Ramos (cell line): ENCODE data around the gene ENPP6.

Experiments used
- in situ Hi-C: fragments of 300-500 bp; cut with MboI; formaldehyde crosslinking; loops from one replicate; pipeline ENCODE4 v1.14.3; 2022; ENCODE audit warnings: low sequenced_read_pairs; ENCODE audit not compliant: unreplicated experiment

ENPP6 gene

GRCh38 chr4:184217634-184218033, at the start of gene ENPP6:
ENPP6 (minus strand) TSS chr4:184217873; CDS start chr4:184217819, 54 bp downstream.
- in situ Hi-C loops, result no loop called here

GRCh38 chr4:184267206-184267608, 49.5 kb upstream of the ENPP6 start:
- in situ Hi-C loops, result no loop called here

DNA sequence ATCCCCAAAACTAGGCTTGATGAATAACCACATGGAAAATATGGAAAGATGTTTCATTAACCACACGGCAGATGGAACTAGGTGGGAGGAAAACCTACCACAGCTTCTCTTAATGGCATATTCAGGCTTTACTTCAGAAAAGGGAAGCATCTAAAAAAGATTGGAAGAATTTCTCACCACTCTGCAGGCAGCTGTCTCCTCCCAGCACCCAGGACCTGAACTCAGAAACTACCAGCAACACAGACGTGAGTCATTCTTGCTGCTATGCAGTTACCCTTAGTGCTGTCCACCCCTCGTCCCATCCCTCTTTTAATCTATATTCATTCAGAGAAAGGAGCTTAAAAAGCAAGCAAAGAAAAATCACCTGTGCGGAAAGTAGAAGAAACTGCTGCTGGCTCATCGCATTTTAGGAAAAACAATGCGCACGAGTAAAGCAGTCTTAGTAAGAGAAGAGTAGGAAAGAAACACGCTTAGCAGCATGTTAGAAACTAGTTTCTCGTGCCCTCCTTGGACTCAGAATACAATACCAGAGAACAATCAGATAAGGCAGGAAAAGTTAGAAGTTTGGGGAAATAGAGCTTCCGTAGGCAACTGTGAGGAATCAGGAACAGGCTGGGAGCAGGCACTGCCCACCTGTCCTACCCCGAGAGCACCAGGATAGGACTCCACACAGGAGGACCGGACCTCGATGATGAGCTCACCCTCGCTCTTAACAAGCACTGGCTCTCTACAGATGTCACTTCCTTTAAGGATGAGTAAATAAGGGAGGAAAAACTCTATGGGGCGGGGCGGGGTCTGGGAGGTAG, 48.1 kb upstream of the ENPP6 start:
- in situ Hi-C loops, result no loop called here

- in situ Hi-C loops, result no loop called here
Measured at GRCh38 chr4:184263910-184264732, 46.4 kb upstream of the ENPP6 start.

- in situ Hi-C loops, result no loop called here
Measured at GRCh38 chr4:184263461-184263860, 45.8 kb upstream of the ENPP6 start.

GRCh38 chr4:184262901-184263300, 45.2 kb upstream of the ENPP6 start:
- in situ Hi-C loops, result no loop called here

GRCh38 chr4:184261246-184261645, 43.6 kb upstream of the ENPP6 start:
- in situ Hi-C loops, result no loop called here

GRCh38 chr4:184259866-184260265, 42.2 kb upstream of the ENPP6 start:
- in situ Hi-C loops, result no loop called here

GRCh38 chr4:184259081-184259480, 41.4 kb upstream of the ENPP6 start:
- in situ Hi-C loops, result no loop called here

DNA sequence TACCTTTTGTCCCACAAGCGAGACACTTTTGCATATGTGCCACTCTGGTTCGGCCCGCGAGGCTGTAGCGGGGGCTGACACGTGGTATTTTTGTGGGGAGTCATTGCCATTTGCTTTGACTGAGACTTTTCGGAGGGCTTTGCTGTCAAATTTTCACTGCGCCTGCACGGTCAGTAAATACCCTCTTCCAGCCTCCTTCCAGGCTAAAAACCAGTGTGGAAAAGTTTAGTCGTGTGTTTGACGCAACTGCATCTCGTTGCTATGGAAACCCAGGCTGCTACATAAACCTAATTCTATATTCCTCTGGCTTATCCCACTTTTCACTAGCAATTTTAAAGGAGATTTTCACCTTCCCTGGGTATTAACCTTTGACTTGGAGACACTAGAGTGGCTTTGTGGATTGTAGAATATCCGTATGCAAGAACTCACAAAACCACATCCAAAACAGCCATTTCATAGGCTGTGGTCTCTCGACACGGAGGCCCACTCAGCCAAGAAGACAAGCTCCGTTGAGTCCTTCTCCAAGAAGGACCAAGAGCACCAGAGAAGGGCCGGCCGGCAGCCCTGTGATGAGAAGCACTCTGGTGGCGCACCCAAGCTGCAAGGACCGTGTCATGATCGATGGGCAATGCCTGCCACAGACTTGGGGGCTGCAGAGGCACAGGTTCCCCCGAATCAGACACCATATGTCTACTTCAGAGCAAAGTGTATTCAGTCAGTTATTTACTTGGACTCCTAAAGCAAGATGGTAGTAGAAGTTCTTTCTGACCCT, 38.4 kb upstream of the ENPP6 start:
- in situ Hi-C loops, result no loop called here

GRCh38 chr4:184255361-184255760, 37.7 kb upstream of the ENPP6 start:
- in situ Hi-C loops, result no loop called here

- in situ Hi-C loops, result no loop called here
Measured at GRCh38 chr4:184253072-184253420, 35.4 kb upstream of the ENPP6 start.

DNA sequence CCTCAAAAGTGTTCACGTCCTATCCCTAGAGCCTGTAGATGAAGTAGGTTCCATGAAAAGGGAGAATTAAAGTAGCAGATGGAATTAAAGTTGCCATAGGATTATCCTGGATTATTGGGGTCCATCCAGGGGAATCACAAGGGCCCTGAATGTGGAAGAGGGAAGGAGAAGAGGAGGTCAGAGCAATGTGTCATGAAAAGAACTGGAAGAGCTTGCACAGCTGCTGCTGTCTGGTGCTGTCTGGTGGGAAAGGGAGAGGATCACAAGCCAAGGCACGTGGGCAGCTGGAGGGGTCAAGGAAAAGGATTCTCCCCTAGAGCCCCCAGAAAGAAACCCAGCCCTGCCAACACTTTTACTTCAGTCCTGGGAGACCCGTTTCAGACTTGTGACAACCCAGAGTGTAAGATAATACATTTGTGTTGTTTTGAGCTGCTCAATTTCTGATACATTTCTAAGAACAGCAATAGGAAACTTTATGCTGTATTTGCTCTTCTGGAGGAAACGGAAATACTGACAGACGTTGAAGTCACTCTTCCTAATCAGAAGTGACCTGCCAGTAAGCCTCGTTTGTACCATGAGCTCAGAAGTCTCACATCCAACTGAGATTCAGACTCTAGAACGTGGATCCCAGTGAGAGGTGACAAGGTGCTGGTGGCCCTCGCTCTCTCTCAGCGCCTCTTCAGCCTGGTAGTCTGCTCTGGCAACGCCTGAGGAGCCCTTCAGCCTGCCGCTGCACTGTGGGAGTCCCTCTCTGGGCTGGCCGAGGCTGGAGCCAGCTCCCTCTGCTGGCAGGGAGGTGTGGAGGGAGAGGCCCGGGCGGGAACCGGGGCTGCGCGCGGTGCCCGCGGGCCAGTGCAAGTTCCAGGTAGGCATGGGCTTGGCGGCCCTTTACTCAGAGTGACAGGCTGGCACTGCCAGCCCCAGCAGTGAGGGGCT, 34.7 kb upstream of the ENPP6 start:
- in situ Hi-C loops, result no loop called here

DNA sequence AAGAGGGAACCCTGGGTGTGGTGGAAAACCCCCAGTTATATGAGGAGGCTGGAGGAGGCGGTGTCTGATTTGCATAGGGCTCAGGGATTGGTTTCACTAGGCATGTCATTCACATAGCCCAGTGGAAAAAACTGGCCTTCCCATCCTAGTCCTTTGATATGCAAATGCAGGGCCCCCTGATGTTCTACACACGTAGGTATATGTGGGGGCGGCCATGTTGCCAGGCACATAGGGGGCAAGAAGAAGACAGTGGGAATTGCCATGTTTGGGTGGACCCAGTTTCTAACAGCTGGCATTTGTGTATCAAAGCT, 34.0 kb upstream of the ENPP6 start:
- in situ Hi-C loops, result no loop called here

DNA sequence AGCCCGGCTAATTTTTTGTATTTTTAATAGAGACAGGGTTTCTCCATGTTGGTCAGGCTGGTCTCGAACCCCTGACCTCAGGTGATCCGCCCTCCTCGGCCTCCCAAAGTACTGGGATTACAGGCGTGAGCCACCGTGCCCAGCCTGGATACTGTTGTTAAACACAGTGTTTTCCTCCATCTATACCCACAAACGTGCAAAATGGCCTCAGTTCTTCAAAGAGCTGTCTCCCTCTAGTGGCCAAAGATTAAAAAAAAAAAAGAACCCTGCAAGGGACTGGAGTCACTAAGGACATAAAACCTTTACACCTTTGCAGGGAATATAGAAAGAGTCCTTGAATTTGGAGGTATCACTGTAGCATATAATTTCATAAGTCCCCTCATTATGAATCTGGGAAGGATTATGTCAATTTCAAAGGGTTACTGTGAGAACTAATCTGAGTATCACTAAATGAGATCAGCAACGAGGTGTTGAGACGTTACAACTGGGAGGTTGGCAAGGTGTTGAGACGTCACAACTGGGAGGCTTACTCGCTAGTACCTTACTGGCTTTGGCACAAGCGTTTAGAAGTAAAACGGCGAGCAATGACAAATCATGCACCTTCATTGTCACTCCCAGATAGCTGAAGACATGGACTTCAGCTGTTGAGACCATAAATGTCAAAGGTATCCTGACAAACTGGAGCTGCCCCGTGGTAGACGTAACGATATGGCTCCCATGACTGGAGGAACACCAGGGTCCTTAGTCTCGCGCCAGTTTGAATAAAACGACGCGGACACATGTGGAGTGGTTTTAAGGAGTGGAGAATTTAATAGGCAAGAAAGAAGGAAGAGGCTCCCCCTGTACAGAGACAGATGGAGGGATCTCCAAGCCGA, 33.4 kb upstream of the ENPP6 start:
- in situ Hi-C loops, result no loop called here

DNA sequence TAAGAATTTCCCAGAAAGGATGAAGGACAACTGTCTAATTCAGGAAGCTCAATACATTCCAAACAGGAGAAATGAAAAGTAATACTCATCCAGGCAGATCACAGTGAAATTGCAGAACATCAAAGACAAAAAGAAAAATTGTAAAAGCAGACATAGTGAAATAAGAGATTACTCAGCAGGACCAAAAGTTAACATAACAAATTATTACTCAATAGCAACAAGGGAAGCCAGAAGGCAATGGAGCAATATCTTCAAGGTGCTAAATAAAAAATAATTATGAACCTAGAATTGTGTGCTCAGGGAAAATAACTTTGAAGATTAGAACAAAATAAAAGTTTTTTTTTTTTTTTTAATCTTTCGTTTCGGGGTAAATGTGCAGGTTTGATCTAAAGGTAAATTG, 30.5 kb upstream of the ENPP6 start:
- in situ Hi-C loops, result no loop called here

- in situ Hi-C loops, result no loop called here
Measured at GRCh38 chr4:184247421-184247820, 29.7 kb upstream of the ENPP6 start.

- in situ Hi-C loops, result no loop called here
Measured at GRCh38 chr4:184246426-184246825, 28.8 kb upstream of the ENPP6 start.
